Stimulated activated CD8-positive, alpha-beta memory T cell treated with anti-CD3 and anti-CD28 coated beads, Interleukin-4, amount 100 ng/mL, for 4 hours (primary cell): ENCODE data around the gene LONRF2.
"Not testable (repeated sequence)": the region's sequence is repeated elsewhere in the genome, so short reads cannot be mapped to it uniquely, and the experiment has no call there.

ENCODE experiments used
- DNase-seq, 2 donors: peaks; one replicate each; pipeline ENCODE4 v3.0.0-alpha.2; 2020; ENCODE audit warnings: low read depth in 2 of 2, low spot score in 1 of 2

LONRF2 gene

DNA sequence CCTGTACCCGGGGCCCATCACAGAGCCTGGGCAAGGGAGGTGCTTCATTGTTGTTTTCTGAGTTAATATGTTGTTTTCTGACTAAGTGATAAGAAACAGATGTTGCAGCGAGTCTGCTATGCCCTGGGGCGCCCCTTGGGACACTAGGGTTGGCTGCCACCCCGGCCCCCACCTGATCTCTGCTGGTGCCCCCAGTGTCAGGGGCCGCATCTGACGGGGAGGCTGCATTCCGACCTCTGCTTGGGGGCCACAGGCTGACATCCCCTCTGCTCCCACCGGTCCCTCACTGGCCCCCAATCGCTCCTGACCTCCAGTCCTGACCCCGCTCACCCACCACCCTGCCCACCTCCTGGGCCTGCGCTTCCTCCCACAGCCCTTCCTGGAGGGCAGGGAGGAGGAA lies 65.9 kb downstream of the LONRF2 start:
- DNase-seq, result no peak

DNA sequence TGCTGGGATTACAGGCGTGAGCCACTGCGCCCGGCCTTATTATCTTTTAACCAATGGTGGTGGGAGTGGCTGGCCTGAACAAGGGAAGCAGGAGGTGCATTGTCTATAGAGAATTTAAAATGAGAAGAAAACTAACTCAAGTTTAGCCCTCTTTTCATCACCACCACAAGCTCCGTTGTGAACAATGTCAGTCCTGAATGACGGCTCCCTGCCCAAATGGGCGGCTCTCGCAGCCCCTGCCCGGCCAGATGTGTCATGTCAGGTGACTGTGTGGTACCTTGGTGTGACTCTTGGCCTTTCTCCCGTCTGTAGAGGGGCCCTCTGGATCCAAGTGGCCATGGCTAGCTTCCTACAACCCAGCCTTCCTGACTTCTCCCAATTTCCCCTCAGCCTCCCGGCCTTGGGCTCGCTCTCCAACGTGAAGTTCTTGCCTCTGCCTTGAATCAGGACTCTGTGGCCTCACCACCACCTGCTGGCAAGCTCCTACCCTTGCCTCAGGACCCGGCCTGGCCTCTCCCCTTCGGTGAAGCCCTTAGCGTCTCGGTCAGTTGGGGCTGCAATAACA lies 67.6 kb downstream of the LONRF2 start:
- no peak for DNase-seq

DNA sequence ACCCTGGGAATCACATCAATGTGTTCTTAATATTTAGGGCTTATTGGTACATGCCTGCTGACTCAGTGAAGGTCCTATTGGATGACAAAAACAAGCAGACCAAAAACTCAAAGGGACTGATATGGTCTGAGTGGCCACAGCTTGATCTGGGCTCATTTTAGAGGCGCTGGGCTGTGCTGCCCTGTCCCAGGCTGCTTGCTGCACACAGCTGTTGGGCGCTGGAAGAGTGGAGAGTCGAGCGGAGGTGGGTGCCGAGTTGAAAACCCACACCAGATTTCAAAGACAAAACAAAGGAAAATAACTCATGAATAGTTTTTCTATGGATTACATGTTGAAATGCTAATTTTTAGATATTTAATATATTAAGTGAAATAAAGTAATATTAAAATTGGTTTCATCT lies 68.5 kb downstream of the LONRF2 start:
- DNase-seq, result no peak

DNA sequence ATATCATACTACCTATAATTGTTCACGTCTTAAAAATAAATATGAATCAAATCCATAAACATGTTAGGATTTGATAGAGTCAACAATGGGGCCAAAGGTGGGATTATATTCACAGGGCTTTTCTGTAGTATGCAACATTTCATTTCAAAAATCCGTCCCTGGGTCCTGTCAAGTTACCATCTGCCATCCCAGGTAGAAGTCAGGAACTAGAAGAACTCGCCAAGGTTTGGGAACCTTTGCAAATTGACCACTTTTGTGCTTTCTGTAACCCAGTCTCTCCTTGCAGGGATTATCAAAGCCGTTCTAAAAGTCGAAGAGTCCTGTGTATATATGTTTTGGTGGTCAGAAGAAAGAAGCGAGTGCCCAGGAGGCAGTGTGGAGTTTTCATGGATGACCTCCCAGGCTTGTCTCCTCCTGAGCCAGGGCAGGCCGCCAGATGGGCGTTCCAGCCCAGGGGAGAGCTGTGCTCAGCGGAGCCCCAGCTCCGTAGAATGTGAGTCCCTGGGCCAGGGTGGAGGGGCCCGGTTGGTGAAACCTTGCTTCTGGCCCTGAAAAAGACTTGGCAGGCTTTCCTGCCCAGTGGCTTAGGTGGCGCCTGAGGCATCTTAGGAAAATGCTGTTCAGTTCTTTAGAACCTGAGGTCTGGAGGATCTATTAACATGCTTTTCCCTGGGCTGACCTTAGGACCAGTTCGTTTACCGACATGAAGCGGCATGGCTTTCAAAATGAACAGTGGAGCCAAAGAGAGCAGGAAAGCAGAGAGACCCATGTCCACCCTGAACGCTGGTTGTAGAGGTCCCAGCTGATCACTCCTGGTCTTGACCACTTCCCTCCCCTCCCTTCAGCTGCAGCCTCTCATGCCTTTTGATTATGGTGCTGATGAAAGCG lies 69.2 kb downstream of the LONRF2 start:
- no peak for DNase-seq

DNA sequence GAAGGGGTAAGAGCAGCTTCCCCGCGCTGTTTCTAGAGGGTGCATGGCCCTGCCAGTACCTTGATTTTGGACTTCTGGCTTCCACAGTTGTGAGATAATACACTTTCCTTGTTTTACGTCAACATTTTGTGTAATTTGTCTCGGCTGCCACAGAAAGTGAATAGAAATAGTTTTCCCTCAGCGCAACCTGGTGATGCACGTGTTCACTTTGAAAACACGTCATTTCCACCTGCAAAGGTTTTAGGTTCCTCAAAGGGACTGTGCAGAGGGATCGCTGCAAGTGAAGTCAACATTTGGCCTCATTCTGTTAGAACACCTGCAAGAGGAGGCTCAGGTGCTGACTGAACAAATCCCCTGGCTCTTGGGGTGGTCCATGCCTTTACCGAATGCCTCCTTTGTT lies 71.7 kb downstream of the LONRF2 start:
- DNase-seq, result no peak

DNA sequence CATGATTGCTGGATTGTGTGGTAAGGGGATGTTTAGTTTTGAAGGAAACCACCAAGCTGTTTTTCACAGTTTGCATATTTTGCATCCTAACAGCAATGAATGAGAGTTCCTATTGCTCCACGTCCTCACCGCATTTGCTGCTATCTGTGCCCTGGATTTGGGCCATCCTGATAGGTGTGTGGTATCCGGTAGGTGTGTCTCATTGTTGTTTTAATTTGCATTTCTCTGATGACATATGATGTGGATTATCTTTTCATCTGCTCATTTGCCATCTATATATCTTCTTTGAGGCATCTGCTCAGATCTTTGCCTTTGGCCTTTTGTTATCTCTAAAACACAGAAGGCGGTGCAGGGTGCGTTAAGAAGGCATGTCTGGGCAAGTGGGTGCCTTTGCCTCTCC lies 73.3 kb downstream of the LONRF2 start:
- no peak for DNase-seq

DNA sequence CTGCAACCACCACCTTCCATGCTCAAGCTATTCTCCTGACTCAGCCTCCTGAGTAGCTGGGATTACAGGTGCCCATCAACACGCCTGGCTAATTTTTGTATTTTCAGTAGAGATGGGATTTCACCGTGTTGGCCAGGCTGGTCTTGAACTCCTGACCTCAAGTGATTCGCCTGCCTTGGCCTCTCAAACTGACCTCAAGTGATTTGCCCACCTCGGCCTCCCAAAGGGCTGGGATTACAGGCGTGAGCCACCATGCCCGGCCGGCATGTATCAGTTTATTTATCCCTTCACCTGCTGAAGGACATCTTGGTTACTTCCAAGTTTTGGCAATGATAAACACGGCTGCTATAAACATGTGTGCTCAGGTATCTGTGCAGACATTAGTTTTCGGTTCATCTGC lies 73.7 kb downstream of the LONRF2 start:
- DNase-seq, result not testable (repeated sequence)

DNA sequence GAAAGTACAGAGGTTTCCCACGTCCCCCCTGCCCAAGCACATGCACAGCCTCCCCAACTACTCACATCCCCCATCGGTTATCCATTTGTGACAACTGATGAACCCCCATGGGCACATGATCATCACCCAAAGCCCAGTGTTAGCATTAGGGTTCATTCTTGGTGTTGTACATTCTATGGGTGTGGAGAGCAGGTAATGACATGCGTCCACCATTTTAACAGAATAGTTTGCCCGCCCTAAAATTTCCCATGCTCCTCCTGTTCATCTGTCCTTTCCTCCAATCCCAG lies 74.3 kb downstream of the LONRF2 start:
- DNase-seq, result no peak

DNA sequence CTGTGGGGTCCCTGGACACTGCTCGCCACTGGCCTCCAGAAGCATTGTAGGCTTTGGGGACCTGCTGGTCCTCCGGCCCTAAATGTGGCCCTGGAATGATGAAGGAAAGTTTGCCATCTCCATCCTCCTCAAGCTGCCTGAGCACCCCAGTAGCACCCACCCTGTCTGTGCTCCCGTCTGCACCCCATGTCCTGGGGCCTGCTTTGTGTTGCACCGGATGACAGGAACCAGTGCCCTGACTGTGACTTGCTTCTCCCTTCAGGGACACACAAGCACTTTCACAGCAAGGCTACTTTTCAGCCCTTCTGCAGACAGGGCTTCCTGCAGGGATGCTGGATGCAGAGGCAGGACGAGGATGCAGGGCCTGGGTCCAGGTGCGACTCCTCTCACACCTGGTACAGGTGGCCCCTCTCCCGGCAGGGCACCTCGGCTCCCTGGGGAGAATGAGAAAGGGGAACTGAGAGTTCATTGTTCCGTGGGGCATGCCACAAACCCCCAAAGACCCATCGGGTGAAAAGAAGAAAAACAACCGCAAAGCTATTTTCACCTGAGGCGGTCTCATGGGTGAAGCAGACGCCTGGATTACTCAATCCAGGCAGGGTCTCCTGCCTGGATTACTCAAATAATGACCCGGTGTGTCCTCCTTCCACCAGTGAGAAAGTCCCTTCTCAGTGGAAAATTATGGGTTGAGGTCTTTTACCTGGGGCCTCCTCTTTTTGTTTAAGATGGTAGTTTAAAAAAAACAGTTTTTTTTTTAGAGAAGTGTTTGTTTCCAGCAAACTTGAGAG lies 74.9 kb downstream of the LONRF2 start:
- no peak for DNase-seq

DNA sequence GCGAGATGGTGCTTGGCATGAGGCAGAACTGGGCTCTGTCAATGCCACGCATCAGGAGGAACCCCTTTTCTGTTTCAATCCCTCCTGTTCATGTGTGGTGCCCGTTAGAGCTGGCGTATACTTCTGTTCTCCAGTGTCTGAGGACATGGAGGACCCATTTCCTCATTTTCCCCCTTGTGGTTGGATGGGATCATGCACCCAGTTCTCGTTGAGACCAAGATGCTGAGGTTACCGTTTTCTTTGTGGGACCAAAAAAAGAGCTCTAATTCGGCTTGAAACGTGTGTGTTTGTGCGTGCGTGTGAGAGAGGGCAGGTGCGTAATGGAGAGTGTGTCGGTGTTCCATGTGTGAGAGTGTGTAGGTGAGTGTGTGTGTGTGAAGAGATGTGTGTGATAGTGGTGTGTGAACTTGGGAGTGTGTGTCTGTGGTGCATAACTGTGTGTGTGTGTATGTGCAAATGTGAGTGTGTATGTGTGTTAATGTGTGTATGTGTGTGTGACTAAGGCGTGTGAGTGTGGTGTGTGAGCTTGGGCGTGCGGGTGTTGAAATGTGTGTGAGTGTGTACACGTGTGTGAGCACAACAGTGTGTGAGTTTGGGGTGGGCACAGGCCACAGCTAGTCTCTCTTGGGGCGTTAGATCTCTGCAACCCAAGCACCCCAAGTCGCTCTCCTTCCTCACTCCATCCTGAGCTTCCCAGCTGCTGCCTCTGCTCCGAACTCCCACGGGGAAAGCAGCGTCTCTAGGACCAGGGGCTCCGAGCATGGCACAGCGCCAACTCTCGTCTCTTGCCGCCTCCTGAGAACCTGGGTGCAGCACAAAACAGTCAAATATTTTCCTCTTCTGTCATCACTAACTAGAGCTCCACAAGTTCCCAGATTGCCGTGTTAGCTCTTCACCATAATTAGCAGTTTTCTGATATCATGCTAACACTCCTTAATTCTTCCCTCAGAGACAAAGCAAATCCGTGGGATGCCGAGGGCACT lies 75.8 kb downstream of the LONRF2 start:
- DNase-seq, result no peak

DNA sequence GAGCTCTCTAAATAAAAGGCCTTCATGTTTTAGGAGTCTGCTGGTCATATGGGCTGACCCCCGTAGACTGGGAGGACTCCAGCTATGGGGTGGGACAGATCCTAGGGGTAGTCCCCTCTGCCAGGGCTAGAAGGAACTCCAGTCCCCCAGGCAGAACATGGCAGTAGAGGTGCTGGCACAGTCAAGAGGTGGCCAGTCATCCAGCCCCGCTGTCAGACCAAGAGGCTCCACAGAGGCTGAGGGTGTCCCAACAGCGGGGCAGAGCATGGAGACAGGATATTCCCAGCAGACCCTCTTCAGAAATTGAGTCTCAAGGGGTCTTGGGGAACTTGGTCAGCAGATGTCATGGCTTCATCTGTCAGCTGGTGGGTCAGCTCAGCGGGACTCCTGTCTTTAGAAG lies 76.6 kb downstream of the LONRF2 start:
- DNase-seq, result no peak

DNA sequence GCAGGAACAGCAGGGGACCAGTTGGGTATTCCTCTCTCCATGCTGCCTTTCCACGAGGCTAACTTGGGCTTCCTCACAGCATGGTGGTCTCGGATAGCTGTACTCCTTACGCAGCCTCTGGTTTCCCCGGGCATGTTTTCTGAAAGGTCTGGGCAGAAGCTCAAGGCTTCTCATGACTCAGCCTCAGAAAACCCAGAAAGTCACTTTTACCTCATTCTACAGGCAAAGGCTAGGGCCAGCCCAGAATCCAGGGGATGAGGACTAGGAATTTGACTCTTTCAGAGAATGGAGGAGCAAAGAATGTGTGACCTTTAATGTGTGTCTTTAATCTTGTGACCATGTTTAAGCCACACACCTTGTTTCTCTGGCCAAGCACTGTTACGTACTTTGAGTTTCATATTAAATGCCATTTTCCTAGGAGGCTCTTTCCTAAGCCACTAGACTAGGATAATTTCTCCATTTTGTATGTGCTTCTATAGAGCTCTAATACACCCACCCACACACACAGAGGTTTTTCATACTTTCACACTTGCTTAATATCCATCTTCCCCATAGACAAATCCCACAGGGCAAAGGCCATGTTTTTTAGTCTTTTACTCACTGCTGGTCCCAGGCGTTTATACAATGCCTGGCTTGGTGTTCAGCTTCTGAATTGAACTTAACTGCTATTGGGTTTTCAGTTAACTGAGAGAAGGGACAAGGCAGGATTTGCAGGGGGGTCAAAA lies 77.3 kb downstream of the LONRF2 start:
- no peak for DNase-seq

DNA sequence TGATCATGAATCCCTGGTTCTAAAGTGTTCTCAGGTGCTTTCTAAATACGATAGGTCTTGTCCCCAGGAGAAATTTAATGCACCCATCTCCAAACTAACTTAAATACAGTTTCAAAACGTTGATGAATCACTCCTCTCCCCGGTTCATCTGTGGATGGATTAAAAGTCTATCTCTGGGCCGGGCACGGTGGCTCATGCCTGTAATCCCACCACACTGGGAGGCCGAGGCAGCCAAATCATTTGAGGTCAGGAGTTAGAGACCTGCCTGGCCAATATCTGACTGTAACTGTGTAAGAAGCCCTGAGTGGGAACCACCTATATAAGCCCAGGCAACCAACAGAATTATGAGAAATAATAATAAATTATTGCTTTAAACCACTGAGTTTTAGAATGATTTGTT lies 78.7 kb downstream of the LONRF2 start:
- DNase-seq, result no peak

DNA sequence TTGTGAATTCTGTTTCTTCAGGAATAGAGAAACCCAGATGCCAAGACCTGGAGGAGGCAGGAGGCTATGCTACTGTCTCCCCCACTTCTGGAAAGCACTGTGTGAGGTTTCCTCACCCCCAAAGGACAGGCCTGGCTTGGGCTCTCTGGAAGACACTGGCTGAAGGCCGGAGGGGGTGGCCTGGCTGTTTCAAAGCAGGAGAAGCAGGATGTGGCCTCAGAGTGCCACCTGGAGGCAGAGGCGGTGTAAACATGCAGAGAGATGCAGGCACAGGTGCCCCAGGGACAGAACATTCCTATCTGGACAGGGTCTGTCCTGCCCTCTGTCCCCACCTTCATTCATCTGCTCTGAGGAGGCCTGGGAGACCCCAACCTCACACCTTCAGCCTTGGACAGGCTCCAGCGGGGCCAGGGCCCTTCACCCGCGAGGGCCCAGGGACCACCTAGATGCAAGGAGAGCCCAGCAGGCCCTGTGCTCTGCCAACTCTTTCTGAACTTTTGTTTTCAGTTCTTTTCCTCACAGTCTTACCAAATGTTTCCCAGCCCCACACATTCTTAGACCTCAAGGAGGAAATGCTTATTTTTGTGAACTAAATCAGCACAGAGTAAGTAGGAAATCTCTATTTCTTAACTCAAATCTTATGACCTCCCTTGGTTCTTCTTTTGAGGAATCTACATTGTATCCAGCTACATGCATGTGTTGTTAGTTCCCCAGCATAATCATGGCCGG lies 79.2 kb downstream of the LONRF2 start:
- DNase-seq, result no peak

DNA sequence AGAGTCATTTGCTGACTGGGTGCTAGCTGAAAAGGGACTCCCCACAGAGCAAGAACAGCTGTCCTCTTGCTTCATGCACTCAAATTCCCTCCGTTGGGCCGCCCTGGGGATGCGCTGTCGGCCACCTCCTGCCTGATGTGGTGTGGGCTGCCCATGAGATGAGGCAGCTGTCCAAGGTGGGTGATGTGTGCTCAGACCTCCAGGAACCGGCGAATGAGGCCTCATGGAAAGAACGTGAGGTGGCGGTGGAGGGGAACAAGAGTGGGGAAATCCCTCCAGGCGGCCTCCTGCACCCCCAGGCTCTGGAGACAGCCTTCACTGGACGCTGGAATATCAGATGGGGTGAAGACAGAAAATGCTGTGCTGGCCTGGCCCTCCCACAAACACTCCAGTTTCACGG lies 79.8 kb downstream of the LONRF2 start:
- DNase-seq, result no peak

DNA sequence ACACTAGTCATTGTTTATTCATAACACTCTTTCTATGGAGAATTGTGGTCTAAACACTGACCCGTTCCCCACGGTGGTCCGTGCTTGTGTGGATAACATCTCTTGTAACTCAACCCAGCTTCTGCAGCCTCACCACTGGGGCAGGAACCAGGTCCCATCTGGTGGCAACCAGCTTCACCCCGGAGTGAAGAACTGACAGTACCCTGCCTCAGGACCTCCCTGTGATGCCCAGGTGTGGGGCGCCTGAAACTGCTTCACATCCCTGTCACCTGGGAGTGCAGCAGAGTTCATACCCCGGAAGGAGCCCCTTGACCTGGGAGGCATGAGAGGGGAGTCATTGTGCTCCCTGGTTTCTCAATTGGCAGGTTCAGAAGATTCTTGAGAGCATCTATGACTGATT lies 81.1 kb downstream of the LONRF2 start:
- DNase-seq, result no peak

DNA sequence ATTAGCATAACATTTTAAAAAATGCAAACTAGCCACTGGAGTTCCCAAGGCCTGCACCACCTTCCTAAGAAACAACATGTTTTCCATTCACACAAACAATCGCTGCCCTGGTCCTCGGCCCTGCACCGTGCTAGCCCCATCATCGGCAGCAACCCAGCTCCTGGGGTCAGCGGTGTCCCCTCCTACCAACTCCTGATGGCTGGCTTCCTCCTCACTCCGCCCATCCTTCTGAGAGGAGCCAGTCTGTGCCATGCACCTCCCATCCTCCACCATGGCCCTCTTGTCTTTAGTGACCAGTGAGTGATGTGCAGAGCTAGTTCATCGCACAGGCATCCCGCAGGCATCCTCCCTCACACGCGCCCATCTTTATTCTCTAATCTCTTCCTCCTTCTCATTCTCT lies 81.9 kb downstream of the LONRF2 start:
- no peak for DNase-seq

DNA sequence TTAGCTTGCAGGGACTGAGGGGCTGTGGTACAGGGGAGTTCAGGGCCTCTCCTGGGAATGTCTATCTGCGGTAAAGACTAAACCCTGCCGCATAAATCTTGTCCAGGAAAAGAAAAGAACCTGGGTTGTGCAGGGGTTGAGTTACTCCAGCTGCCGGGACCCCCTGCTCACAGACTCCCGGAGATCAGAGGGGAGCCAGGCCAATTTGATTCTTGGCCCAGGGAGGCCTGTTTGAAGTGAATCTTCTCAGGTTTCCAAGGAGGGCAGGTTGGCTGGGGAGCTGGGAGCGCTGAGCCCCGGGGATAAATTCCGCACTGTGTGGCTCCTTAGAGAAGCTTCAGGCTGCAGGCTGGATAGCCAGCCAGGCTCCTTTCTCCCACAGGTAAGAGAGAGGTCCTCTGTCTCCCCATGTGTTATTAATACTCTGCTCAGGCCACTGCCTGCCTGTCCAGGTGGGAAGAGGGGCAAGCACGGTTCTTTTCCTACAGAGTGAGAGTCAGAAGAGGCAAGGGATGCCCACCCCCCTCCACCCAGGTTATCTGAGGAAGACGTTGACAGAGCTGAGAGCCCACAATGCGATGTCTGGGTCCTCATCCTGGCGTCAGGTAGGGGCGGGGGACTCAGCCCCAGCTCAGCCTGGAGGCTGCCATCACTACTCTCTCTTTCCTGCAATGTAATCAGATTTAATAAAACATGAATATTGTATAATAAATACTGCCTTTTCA lies 82.7 kb downstream of the LONRF2 start:
- no peak for DNase-seq

DNA sequence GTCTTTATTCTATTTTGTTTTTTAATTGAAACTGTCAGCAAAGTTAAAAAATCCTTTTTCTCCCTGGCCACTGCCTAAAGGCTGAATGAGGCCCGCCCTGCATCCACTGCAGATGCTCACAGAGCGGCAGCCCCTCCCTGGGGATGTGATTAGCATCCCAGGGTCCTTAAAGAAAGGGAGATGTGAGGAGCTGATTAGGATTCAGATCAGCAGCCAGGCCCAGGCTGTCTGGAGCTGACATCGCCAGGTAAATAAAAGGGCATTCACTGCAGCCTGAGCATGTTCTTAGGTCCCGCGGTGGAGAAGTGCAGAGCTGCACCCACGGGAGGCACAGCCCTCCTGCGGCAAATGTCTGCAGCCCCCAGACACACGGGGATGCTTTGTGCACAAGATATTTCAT lies 83.8 kb downstream of the LONRF2 start:
- no peak for DNase-seq
